C4-2B (cell line): ENCODE measurements around the gene CUX1.
"Not testable (repeated sequence)": the region's sequence is repeated elsewhere in the genome, so short reads cannot be mapped to it uniquely, and the experiment has no call there.

Source experiments
- ZFX ChIP-seq: fragments of 450-650 bp; IDR thresholded peaks from 2 replicates; pipeline ENCODE4 v1.6.1; 2017
- TF ChIP-seq, protein P1 (sequence below): fragments of 450-650 bp; conservative IDR thresholded peaks from 2 replicates; pipeline ENCODE4 v1.5.1; 2017; ENCODE audit warnings: mild to moderate bottlenecking

- TF ChIP-seq, protein P1, sequence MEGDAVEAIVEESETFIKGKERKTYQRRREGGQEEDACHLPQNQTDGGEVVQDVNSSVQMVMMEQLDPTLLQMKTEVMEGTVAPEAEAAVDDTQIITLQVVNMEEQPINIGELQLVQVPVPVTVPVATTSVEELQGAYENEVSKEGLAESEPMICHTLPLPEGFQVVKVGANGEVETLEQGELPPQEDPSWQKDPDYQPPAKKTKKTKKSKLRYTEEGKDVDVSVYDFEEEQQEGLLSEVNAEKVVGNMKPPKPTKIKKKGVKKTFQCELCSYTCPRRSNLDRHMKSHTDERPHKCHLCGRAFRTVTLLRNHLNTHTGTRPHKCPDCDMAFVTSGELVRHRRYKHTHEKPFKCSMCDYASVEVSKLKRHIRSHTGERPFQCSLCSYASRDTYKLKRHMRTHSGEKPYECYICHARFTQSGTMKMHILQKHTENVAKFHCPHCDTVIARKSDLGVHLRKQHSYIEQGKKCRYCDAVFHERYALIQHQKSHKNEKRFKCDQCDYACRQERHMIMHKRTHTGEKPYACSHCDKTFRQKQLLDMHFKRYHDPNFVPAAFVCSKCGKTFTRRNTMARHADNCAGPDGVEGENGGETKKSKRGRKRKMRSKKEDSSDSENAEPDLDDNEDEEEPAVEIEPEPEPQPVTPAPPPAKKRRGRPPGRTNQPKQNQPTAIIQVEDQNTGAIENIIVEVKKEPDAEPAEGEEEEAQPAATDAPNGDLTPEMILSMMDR: not testable (repeated sequence)
- TF ChIP-seq ZFX: not testable (repeated sequence)
These were observed 31.9 kb downstream of the CUX1 start for GRCh38 chr7:101849314-101849713.
